PC-9 (cell line): ENCODE data around the gene DGKG. TPM values are rescaled to one million over a fixed set of nuclear protein-coding genes. Genes with fewer than 3 reads are reported as not detected.

Source experiments
- BruUV-seq: library from RNA; stranded (reverse); fragments of 400-500 nt; replicated peaks from 2 replicates; lab custom pipeline; 2021; lab: Mats Ljungman, UMichigan
- CTCF ChIA-PET: fragments of 300-600 bp; sonication (Branson Sonifier 250); formaldehyde crosslinking; loops from one replicate; lab custom pipeline; 2022; ENCODE audit warnings: antibody characterized with exemption; lab: Charles Lee
- POLR2A ChIA-PET: fragments of 300-600 bp; sonication (Branson Sonifier 250); formaldehyde crosslinking; loops from one replicate; lab custom pipeline; 2022; ENCODE audit warnings: antibody characterized with exemption; ENCODE audit not compliant: unreplicated experiment; lab: Charles Lee
- DNase-seq, 2 experiments: peaks; one replicate each; pipeline versions ENCODE4 v3.0.0 to v3.0.0-alpha.2; 2015 to 2022; ENCODE audit warnings: mixed read lengths in 1 of 2
- H2AFZ ChIP-seq: fragments of 200-600 bp; sonication (generic); 2 replicates; pipeline ENCODE4 v1.8.1; 2017; ENCODE audit warnings: antibody characterized with exemption
- H3F3A ChIP-seq: fragments of 200-600 bp; sonication (generic); 2 replicates; pipeline ENCODE4 v1.8.1; 2017; ENCODE audit warnings: antibody characterized with exemption, mild to moderate bottlenecking, low read depth; ENCODE audit not compliant: insufficient read depth
- H3K27ac ChIP-seq: fragments of 200-600 bp; sonication (generic); 2 replicates; pipeline ENCODE4 v1.6.1; 2016; ENCODE audit warnings: mixed run types
- H3K27me3 ChIP-seq: fragments of 200-600 bp; sonication (generic); 2 replicates; pipeline ENCODE4 v1.6.1; 2016; ENCODE audit warnings: low read depth, mixed run types; ENCODE audit not compliant: insufficient read depth
- H3K36me3 ChIP-seq: fragments of 200-600 bp; sonication (generic); 2 replicates; pipeline ENCODE4 v1.6.1; 2016; ENCODE audit warnings: low read depth, mixed run types
- H3K4me1 ChIP-seq: fragments of 200-600 bp; sonication (generic); replicated peaks from 2 replicates; pipeline ENCODE4 v1.6.1; 2016; ENCODE audit warnings: mixed run types; ENCODE audit not compliant: insufficient read depth
- H3K4me2 ChIP-seq: fragments of 200-600 bp; sonication (generic); 2 replicates; pipeline ENCODE4 v1.6.1; 2017; ENCODE audit warnings: mixed run types
- H3K4me3 ChIP-seq: fragments of 200-600 bp; sonication (generic); 2 replicates; pipeline ENCODE4 v1.6.1; 2016; ENCODE audit warnings: mixed run types
- H3K79me2 ChIP-seq: fragments of 200-600 bp; sonication (generic); 2 replicates; pipeline ENCODE4 v1.6.1; 2017; ENCODE audit warnings: low read depth, mixed run types
- H3K9me2 ChIP-seq: fragments of 200-600 bp; sonication (generic); 2 replicates; pipeline ENCODE4 v1.8.1; 2017; ENCODE audit warnings: mild to moderate bottlenecking; ENCODE audit not compliant: insufficient read depth
- H3K9me3 ChIP-seq: fragments of 200-600 bp; sonication (generic); 2 replicates; pipeline ENCODE4 v1.8.1; 2016; ENCODE audit warnings: low read depth; ENCODE audit not compliant: insufficient read depth
- H4K20me1 ChIP-seq: fragments of 200-600 bp; sonication (generic); 2 replicates; pipeline ENCODE4 v1.8.1; 2017; ENCODE audit not compliant: insufficient read depth
- CTCF ChIP-seq: fragments of 200-600 bp; sonication (generic); conservative IDR thresholded peaks from 2 replicates; pipeline ENCODE4 v1.6.1; 2017; ENCODE audit warnings: mixed run types, antibody characterized with exemption, mild to moderate bottlenecking, moderate library complexity
- EZH2 ChIP-seq: fragments of 200-600 bp; sonication (generic); IDR thresholded peaks from 2 replicates; pipeline ENCODE4 v1.8.0; 2017; ENCODE audit warnings: antibody characterized with exemption, low read depth
- intact Hi-C: fragments of 100-400 bp; cut with micrococcal nuclease; formaldehyde crosslinking; loops from one replicate; pipeline ENCODE4 v1.10.0; 2022; ENCODE audit not compliant: unreplicated experiment
- total RNA-seq: library from RNA; stranded (reverse); gene quantifications from 2 replicates; pipeline ENCODE4 v1.2.3, GENCODE V29; 2021

Gene DGKG
- total RNA-seq, 1 experiment from 2014 or later: 20.0 TPM

GRCh38 chr3:186164696-186165095 lies 197.3 kb downstream of the DGKG start:
- no peak overlapping the region for H3K4me2 ChIP-seq
- H3K4me3 ChIP-seq: no peak overlapping the region
- no peak overlapping the region for H2AFZ ChIP-seq
- no peaks in the 10 kb centered on the region for H3K9me2 ChIP-seq
- DNase-seq: no peak
- no peaks in the 10 kb centered on the region for H3F3A ChIP-seq
- POLR2A ChIA-PET: no interaction called here
- no TSS peak for BruUV-seq
- H3K36me3 ChIP-seq: no peaks in the 10 kb centered on the region
- H3K27me3 ChIP-seq: no peaks in the 10 kb centered on the region
- no peaks in the 10 kb centered on the region for H3K79me2 ChIP-seq
- no peak for TF ChIP-seq CTCF
- TF ChIP-seq EZH2: no peak
- intact Hi-C loops: no loop called here
- no peaks in the 10 kb centered on the region for H4K20me1 ChIP-seq
- no peak overlapping the region for H3K27ac ChIP-seq
- no peaks in the 10 kb centered on the region for H3K4me1 ChIP-seq
- no peaks in the 10 kb centered on the region for H3K9me3 ChIP-seq
- CTCF ChIA-PET: no interaction called here

- H3K27ac ChIP-seq: no peak overlapping the region
- no peak overlapping the region for H3K4me2 ChIP-seq
- DNase-seq: no peak
- H3K4me3 ChIP-seq: no peak overlapping the region
- TF ChIP-seq CTCF (no peak), EZH2 (no peak)
- no peaks in the 10 kb centered on the region for H3K79me2 ChIP-seq
- ChIA-PET CTCF (no interaction called here), POLR2A (interaction anchor here (0.6 to 0.7 kb wide), 2 partner anchors 36 to 431 kb away, joined by 3 to 4 read pairs; no protein-coding TSS in a partner anchor)
- no peaks in the 10 kb centered on the region for H3K36me3 ChIP-seq
- intact Hi-C loops: no loop called here
- no peak overlapping the region for H2AFZ ChIP-seq
- H3F3A ChIP-seq: no peaks in the 10 kb centered on the region
- no peaks in the 10 kb centered on the region for H3K9me2 ChIP-seq
- H3K4me1 ChIP-seq: no peaks in the 10 kb centered on the region
- H3K27me3 ChIP-seq: no peaks in the 10 kb centered on the region
- H4K20me1 ChIP-seq: no peaks in the 10 kb centered on the region
- no peaks in the 10 kb centered on the region for H3K9me3 ChIP-seq
- BruUV-seq: no TSS peak
Observed at GRCh38 chr3:186162221-186162620, 199.8 kb downstream of the DGKG start.

GRCh38 chr3:186160691-186161243 lies 201.3 kb downstream of the DGKG start:
- CTCF ChIA-PET: no interaction called here
- no peaks in the 10 kb centered on the region for H3K79me2 ChIP-seq
- no peak for DNase-seq
- no peaks in the 10 kb centered on the region for H4K20me1 ChIP-seq
- H3K4me2 ChIP-seq: no peak overlapping the region
- no peaks in the 10 kb centered on the region for H3F3A ChIP-seq
- intact Hi-C loops: no loop called here
- no peak overlapping the region for H2AFZ ChIP-seq
- H3K9me2 ChIP-seq: no peaks in the 10 kb centered on the region
- H3K27me3 ChIP-seq: no peaks in the 10 kb centered on the region
- POLR2A ChIA-PET: interaction anchor here (0.6 kb wide), 1 partner anchor 23 kb away, joined by 3 read pairs; no protein-coding TSS in a partner anchor
- H3K9me3 ChIP-seq: no peaks in the 10 kb centered on the region
- TF ChIP-seq EZH2 (no peak), CTCF (no peak)
- no TSS peak for BruUV-seq
- H3K27ac ChIP-seq: no peak overlapping the region
- no peaks in the 10 kb centered on the region for H3K4me1 ChIP-seq
- H3K36me3 ChIP-seq: no peaks in the 10 kb centered on the region
- H3K4me3 ChIP-seq: no peak overlapping the region
